SKM-1 treated with dmso at 0.1 percent for 144 hours (cell line): ENCODE measurements around the gene GATD1.

Experiments
- DNase-seq: peaks from one replicate; lab custom pipeline; 2025; ENCODE audit not compliant: unreplicated experiment; lab: John Stamatoyannopoulos, UW

The GATD1 gene

GRCh38 chr11:796565-797295, 19.4 kb upstream of the GATD1 start:
- no peak for DNase-seq

GRCh38 chr11:795634-796564, 18.6 kb upstream of the GATD1 start:
- peak; percentile 85 for DNase-seq

GRCh38 chr11:794766-795633, 17.7 kb upstream of the GATD1 start:
- DNase-seq = no peak

GRCh38 chr11:794013-794765, 16.9 kb upstream of the GATD1 start:
- DNase-seq = no peak

GRCh38 chr11:793556-793955, 16.3 kb upstream of the GATD1 start:
- no peak for DNase-seq

- DNase-seq = no peak
Measured at GRCh38 chr11:792873-793272, 15.6 kb upstream of the GATD1 start.

- no peak for DNase-seq
Measured at GRCh38 chr11:792535-792821, 15.2 kb upstream of the GATD1 start.

- DNase-seq = no peak
Measured at GRCh38 chr11:791658-792534, 14.6 kb upstream of the GATD1 start.

GRCh38 chr11:790721-791564, 13.7 kb upstream of the GATD1 start:
- DNase-seq = no peak

- DNase-seq = no peak
Measured at GRCh38 chr11:789943-790342, 12.7 kb upstream of the GATD1 start, which contains the start of gene CEND1. CEND1 (minus strand) TSS chr11:790090; CDS start chr11:788576, 1,514 bp downstream.

- no peak for DNase-seq
Measured at GRCh38 chr11:788953-789940, 12.0 kb upstream of the GATD1 start.

- DNase-seq = no peak
Measured at GRCh38 chr11:788009-788640, 10.8 kb upstream of the GATD1 start.

GRCh38 chr11:787084-787675, 9.9 kb upstream of the GATD1 start:
- no peak for DNase-seq

GRCh38 chr11:786235-787083, 9.2 kb upstream of the GATD1 start:
- no peak for DNase-seq

GRCh38 chr11:783581-784015, 6.3 kb upstream of the GATD1 start:
- DNase-seq = no peak
